ENCODE measurements around the gene IGF2BP1.
"Not testable (repeated sequence)": the region's sequence is repeated elsewhere in the genome, so short reads cannot be mapped to it uniquely, and the experiment has no call there.

Gene IGF2BP1

DNA sequence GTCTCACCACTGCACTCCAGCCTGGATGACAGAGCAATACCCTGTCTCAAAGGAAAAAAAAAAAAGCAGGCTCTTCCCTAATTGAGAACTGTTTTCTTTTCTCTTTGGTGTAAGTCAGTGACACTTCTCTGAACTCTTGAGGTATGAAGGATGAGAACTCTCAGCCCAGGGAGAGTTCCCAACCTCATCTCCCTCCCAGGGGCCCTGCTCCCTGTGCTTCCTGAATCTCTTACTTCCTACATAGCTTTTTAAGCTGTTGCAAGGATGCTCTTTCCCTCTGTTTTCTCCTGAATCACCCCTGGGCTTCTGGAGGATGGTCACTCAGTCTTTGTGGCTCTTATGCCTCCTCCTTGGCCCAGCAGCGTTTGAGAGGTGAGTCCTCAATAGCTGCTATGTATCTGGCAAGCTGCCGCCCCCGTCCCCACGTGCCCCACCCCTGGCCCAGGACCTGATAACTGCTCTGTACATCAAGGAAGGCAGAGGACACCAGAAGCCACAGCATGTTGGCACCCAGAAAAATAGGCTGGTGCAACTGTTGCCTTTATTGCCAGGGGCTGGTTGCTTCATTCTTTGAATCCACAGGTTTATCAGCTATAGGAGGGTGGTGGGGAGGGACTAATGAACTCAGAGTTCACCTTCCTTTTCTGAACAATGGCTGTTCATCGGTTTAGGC lies 24.0 kb downstream of the IGF2BP1 start:
- Mint-ChIP-seq H3K9me3 (no peaks in the 10 kb centered on the region), H3K27ac (no peak overlapping the region), H3K4me1 (no peaks in the 10 kb centered on the region), H3K4me3 (no peak overlapping the region), H3K27me3 (peaks cover 19 to 58% of the 10 kb centered on the region in 2 donors), H3K36me3 (no peaks in the 10 kb centered on the region)
- DNase-seq (no peak), ATAC-seq (replicated peaks) (no peak)

- ATAC-seq (replicated peaks) (no peak), DNase-seq (no peak)
- Mint-ChIP-seq H3K4me3 (no peak overlapping the region), H3K27me3 (peaks cover 20 to 55% of the 10 kb centered on the region in 2 donors), H3K36me3 (no peaks in the 10 kb centered on the region), H3K4me1 (no peaks in the 10 kb centered on the region), H3K9me3 (no peaks in the 10 kb centered on the region), H3K27ac (no peak overlapping the region)
These were observed 24.6 kb downstream of the IGF2BP1 start for GRCh38 chr17:49021768-49022103.

- ATAC-seq (replicated peaks) (no peak), DNase-seq (no peak)
- H3K27ac Mint-ChIP-seq: no peak overlapping the region
- H3K36me3 Mint-ChIP-seq: no peaks in the 10 kb centered on the region
- H3K4me3 Mint-ChIP-seq: no peak overlapping the region
- H3K27me3 Mint-ChIP-seq: peaks cover 17 to 56% of the 10 kb centered on the region in 2 donors
- H3K9me3 Mint-ChIP-seq: no peaks in the 10 kb centered on the region
- H3K4me1 Mint-ChIP-seq: no peaks in the 10 kb centered on the region
These were observed 25.3 kb downstream of the IGF2BP1 start for GRCh38 chr17:49022391-49022941.

DNA sequence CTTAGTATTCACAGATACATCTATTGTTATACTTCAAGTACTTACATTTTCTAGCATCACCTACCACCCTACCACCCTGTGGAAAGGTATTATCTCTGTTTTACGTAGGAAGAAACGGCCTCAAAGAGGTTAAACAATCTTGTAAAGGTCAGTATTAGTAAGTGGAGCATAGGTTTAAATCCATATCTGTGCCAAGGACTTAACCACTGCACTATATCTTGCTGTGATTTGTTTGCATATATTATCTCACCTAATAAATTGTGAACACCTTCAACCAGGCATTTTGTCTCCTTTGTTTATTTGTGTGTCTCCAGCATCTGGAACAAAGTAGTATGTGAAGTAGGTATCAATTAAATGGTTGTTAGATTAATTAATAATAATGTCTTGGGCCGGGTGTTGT lies 27.3 kb downstream of the IGF2BP1 start:
- H3K9me3 Mint-ChIP-seq: no peaks in the 10 kb centered on the region
- peaks cover 16 to 44% of the 10 kb centered on the region in 2 donors for H3K27me3 Mint-ChIP-seq
- no peak overlapping the region for H3K4me3 Mint-ChIP-seq
- H3K4me1 Mint-ChIP-seq: no peaks in the 10 kb centered on the region
- H3K27ac Mint-ChIP-seq: no peak overlapping the region
- ATAC-seq (replicated peaks): no peak
- no peaks in the 10 kb centered on the region for H3K36me3 Mint-ChIP-seq
- DNase-seq: no peak

DNA sequence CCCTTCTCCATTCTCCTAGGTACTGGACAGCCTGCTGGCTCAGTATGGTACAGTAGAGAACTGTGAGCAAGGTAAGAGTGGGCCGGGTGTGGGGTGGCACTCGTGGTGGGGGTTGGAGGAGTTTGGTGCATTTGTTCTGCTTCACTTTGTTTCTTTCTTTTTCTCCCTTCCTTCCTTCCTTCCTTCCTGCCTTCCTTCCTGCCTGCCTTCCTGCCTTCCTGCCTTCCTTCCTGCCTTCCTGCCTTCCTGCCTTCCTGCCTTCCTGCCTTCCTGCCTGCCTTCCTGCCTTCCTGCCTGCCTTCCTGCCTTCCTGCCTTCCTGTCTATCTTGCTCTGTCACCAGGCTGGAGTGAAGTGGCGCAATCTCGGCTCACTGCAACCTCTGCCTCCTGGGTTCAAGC lies 29.3 kb downstream of the IGF2BP1 start:
- ATAC-seq (replicated peaks); H3K4me3 Mint-ChIP-seq; H3K27ac Mint-ChIP-seq; H3K4me1 Mint-ChIP-seq; H3K9me3 Mint-ChIP-seq; DNase-seq; H3K36me3 Mint-ChIP-seq: not testable (repeated sequence)
- peaks cover 13 to 37% of the 10 kb centered on the region in 2 donors for H3K27me3 Mint-ChIP-seq

- peaks cover 3 to 9% of the 10 kb centered on the region in 2 donors for H3K4me1 Mint-ChIP-seq
- H3K36me3 Mint-ChIP-seq: no peaks in the 10 kb centered on the region
- H3K27me3 Mint-ChIP-seq: peaks cover 20 to 37% of the 10 kb centered on the region in 2 donors
- ATAC-seq (replicated peaks): no peak
- no peaks in the 10 kb centered on the region for H3K9me3 Mint-ChIP-seq
- no peak overlapping the region for H3K27ac Mint-ChIP-seq
- no peak overlapping the region for H3K4me3 Mint-ChIP-seq
- DNase-seq: no peak
These were observed 31.1 kb downstream of the IGF2BP1 start for GRCh38 chr17:49028271-49028670.

GRCh38 chr17:49029801-49030200 lies 32.6 kb downstream of the IGF2BP1 start:
- ATAC-seq (replicated peaks) (no peak), DNase-seq (no peak)
- no peak overlapping the region for H3K4me3 Mint-ChIP-seq
- peaks cover 3 to 9% of the 10 kb centered on the region in 2 donors for H3K4me1 Mint-ChIP-seq
- H3K27me3 Mint-ChIP-seq: peaks cover 20 to 28% of the 10 kb centered on the region in 2 donors
- no peak overlapping the region for H3K27ac Mint-ChIP-seq
- H3K36me3 Mint-ChIP-seq: no peaks in the 10 kb centered on the region
- no peaks in the 10 kb centered on the region for H3K9me3 Mint-ChIP-seq

DNA sequence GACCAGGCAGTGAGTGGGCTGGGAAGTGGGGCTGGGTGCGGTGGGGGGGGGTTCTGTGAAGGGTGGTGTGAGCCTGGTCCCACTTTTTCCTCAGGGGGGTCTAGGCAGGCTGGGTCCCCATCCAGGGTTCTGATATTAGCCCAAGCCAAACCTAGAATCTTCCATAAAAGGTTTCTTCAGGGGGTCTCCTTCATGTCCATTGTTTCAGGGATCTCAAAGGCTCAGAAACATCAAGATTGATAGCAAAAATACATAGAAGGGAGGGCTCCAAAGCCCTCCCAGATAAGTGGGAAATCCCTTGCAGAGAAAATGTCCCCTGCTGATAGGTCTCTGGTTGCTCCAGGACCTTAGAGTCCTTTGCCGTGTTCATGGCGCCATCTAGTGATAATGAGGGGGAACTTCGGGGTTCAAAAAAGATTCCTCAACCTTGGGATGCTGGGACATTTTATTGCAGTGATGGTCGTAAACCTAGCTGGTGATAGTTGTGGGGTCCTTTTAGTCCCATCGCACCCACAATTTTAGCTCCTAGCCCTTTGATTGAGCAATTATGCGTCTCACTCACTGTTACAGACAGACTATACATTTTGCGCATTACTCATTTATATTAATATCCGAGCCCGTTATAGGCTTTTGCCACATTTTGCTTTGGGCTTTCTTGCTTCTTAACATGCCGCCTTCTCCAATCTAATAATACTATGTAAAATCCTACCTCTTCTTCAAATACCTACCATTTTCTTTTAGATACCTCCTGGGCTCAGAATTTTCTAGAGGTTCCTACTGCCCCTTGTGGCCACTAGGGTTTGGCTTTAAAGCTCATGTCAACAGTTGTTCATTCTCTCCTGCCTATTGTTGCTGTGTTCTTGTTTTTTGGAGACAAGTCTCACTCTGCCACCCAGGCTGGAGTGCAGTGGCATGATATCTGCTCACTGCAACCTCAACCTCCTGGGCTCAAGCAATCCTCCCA lies 35.1 kb downstream of the IGF2BP1 start:
- Mint-ChIP-seq H3K9me3 (peaks cover 2 to 3% of the 10 kb centered on the region in 2 donors), H3K4me1 (peaks cover 3 to 9% of the 10 kb centered on the region in 2 donors), H3K4me3 (no peak overlapping the region), H3K27ac (no peak overlapping the region), H3K36me3 (peaks cover 0 to 4% of the 10 kb centered on the region in 2 donors), H3K27me3 (peaks cover 14 to 25% of the 10 kb centered on the region in 2 donors)
- ATAC-seq (replicated peaks): peak; percentile 90 to 95
- DNase-seq: peak; percentile 41

DNA sequence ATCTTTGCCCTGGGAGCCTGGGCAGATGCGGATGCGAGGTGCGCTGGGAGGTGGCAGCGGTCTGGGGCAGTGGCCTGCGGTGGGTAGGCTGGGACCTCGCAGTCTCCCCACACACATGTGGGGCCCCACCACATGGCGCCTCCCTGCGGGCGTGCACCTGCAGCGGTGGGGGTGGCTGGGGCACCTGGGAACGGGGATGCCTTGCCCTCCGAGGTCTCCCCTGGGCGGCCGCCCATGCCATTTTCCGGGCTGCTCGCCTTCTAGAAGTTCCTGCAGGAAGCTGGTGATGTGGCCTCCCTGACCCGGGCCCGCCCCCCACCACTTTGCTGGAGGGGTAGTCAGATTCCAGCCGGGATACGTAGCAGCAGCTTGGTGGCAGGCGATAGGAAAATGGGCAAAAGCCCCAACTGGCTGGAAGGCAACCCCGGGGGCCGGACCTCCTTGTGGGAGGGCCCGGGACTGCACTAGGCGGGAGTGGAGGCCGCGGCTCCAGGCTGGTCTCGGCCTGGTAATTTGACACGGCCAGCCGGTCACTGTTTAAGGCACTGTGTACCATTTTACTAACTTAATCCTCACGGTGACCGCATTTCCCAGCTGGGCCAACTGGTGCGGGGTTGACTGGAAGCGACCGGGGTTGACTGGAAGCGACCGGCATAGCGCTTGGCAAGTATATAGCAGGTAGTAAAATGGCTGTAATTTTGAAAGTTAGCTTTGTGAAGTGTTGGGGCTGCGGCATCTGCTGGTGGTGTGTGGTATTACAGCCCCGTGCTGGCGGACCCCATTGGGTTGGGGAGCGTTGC lies 38.5 kb downstream of the IGF2BP1 start:
- Mint-ChIP-seq H3K4me1 (peaks cover 3 to 9% of the 10 kb centered on the region in 2 donors), H3K27me3 (peaks cover 11 to 38% of the 10 kb centered on the region in 2 donors), H3K36me3 (peaks cover 0 to 4% of the 10 kb centered on the region in 2 donors), H3K4me3 (no peak overlapping the region), H3K27ac (no peak overlapping the region), H3K9me3 (peaks cover 2 to 3% of the 10 kb centered on the region in 2 donors)
- DNase-seq: no peak
- no peak for ATAC-seq (replicated peaks)

DNA sequence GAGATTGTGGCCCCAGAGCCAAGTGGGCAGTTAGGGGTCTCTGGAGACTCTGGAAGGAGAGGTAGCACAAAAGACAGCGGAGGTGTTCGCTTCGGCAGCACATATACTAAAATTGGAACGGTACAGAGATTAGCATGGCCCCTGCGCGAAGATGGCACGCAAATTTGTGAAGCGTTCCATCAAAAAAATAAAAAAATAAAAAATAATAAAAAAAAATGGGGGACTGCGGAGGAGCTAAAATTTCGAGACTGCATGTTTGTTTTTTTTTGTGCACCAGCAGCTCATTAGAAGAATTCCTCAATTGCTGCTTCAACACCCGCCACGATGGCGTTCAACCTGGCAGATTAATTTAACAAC lies 39.1 kb downstream of the IGF2BP1 start:
- peaks cover 3 to 9% of the 10 kb centered on the region in 2 donors for H3K4me1 Mint-ChIP-seq

DNA sequence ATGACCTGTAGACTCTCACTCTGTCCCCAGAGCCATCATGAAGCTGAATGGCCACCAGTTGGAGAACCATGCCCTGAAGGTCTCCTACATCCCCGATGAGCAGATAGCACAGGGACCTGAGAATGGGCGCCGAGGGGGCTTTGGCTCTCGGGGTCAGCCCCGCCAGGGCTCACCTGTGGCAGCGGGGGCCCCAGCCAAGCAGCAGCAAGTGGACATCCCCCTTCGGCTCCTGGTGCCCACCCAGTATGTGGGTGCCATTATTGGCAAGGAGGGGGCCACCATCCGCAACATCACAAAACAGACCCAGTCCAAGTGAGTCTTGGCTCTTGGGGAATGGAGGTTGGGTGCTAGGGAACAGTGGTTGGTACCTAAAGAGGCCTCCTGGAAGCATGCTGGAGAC lies 41.0 kb downstream of the IGF2BP1 start:
- H3K4me3 Mint-ChIP-seq: no peak overlapping the region
- no peak overlapping the region for H3K27ac Mint-ChIP-seq
- peaks cover 0 to 4% of the 10 kb centered on the region in 2 donors for H3K36me3 Mint-ChIP-seq
- no peak for ATAC-seq (replicated peaks)
- no peak for DNase-seq
- peaks cover 4 to 30% of the 10 kb centered on the region in 2 donors for H3K27me3 Mint-ChIP-seq
- peaks cover 2 to 3% of the 10 kb centered on the region in 2 donors for H3K9me3 Mint-ChIP-seq
- no peaks in the 10 kb centered on the region for H3K4me1 Mint-ChIP-seq

More for the DNA sequence above, 39.1 kb downstream of the IGF2BP1 start:
- Mint-ChIP-seq H3K27ac (no peak overlapping the region), H3K36me3 (peaks cover 0 to 4% of the 10 kb centered on the region in 2 donors), H3K27me3 (peaks cover 11 to 41% of the 10 kb centered on the region in 2 donors), H3K4me3 (no peak overlapping the region), H3K9me3 (peaks cover 2 to 3% of the 10 kb centered on the region in 2 donors)
- no peak for DNase-seq
- ATAC-seq (replicated peaks): no peak

DNA sequence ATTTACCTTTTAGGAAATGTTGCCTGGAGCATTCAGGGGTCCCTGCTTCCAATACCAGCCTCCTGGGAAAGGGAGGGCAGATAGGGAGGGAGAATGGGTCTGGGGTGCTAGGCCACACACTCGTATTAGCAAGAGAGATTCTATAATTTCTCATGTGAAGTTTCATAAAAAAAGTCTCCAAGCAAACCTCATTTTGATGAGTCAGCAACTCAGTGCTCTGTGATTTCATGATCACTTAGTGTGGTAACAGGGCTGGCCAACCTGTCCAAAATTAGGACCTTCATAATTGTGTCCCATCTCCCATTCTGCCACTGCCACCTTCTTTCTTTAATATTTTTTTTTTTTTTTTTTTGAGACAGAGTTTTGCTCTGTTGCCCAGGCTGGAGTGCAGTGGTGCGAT lies 41.4 kb downstream of the IGF2BP1 start:
- Mint-ChIP-seq H3K4me3 (no peak overlapping the region), H3K36me3 (peaks cover 0 to 4% of the 10 kb centered on the region in 2 donors), H3K27ac (no peak overlapping the region), H3K9me3 (peaks cover 2 to 3% of the 10 kb centered on the region in 2 donors), H3K4me1 (no peaks in the 10 kb centered on the region), H3K27me3 (peaks cover 4 to 30% of the 10 kb centered on the region in 2 donors)
- ATAC-seq (replicated peaks) (no peak), DNase-seq (no peak)

DNA sequence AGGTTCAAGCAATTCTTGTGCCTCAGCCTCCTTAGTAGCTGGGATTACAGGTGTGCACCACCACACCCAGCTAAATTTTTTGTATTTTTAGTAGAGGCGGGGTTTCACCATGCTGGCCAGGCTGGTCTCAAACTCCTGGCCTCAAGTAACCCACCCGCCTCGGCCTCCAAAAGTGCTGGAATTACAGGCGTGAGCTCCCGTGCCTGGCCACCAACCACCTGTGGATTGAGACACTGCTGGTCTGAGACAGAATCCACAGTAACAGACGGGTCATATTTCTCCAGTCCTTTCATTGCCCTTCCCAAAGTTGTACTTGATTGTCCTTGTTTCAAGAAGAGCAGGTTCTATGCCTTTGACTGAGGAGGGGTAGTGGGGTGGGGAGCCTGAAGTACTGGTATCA lies 42.3 kb downstream of the IGF2BP1 start:
- H3K36me3 Mint-ChIP-seq; H3K4me1 Mint-ChIP-seq; DNase-seq; H3K27ac Mint-ChIP-seq; H3K4me3 Mint-ChIP-seq; H3K9me3 Mint-ChIP-seq; ATAC-seq (replicated peaks): not testable (repeated sequence)
- H3K27me3 Mint-ChIP-seq: peaks cover 12 to 38% of the 10 kb centered on the region in 2 donors

- H3K9me3 Mint-ChIP-seq: no peaks in the 10 kb centered on the region
- ATAC-seq (replicated peaks): no peak
- H3K4me3 Mint-ChIP-seq: no peak overlapping the region
- no peaks in the 10 kb centered on the region for H3K36me3 Mint-ChIP-seq
- H3K27ac Mint-ChIP-seq: no peak overlapping the region
- no peaks in the 10 kb centered on the region for H3K4me1 Mint-ChIP-seq
- DNase-seq: no peak
- peaks cover 18 to 45% of the 10 kb centered on the region in 2 donors for H3K27me3 Mint-ChIP-seq
These were observed 44.3 kb downstream of the IGF2BP1 start for GRCh38 chr17:49041527-49041926.
